GM21528 (cell line): Measurements from ENCODE around the gene CTU2.

Experiments used
- ATAC-seq: cut with Tn5 transposase; IDR thresholded peaks from one replicate; pipeline ENCODE4 v1.9.1; 2021; ENCODE audit warnings: mild to moderate bottlenecking, moderate library complexity; ENCODE audit not compliant: unreplicated experiment, low FRiP score

CTU2 gene

DNA sequence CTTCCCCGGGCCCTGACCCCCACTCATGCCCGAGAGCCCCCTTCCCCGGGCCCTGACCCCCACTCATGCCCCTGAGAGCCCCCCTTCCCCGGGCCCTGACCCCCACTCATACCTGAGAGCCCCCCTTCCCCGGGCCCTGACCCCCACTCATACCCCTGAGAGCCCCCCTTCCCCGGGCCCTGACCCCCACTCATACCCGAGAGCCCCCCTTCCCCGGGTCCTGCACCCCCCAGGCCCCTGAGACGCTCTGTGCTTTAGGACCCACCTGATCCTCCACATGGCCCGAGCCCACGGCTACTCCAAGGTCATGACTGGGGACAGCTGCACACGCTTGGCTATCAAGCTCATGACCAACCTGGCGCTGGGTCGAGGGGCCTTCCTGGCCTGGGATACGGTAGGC, 6.8 kb downstream of the CTU2 start:
- no peak for ATAC-seq

DNA sequence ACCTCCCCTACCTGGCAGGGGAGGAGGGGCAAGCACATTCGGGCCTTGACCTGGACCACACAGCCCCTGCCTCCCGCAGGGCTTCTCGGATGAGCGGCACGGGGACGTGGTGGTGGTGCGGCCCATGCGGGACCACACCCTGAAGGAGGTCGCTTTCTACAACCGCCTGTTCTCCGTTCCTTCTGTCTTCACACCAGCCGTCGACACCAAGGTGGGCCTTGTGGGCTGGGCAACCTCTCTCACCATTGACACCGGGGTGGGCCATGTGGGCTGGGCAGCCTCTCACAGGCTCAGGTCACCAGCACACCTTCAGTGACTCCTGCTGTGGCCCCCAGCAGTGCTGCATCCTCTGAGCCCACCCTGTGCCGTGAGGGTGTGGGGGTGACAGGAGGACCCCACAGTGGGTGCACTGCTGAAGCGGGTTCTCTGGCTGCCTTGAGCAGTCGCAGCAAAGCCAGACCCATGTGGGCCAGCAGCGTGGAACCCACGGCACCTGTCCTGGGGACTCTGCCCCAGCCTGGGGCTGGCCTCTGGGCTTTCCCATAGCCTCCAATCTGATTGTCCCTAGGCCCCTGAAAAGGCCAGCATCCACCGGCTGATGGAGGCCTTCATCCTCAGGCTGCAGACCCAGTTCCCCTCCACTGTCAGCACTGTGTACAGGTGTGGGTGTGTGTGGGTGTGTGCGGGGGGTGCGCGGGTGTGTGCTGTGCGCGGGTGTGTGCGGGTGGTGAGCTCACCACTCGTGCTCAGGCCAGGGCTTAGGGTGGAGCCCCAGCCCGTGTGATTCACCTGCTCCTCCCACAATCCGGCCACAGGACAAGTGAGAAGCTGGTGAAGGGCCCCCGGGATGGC, 7.5 kb downstream of the CTU2 start:
- ATAC-seq: no peak

DNA sequence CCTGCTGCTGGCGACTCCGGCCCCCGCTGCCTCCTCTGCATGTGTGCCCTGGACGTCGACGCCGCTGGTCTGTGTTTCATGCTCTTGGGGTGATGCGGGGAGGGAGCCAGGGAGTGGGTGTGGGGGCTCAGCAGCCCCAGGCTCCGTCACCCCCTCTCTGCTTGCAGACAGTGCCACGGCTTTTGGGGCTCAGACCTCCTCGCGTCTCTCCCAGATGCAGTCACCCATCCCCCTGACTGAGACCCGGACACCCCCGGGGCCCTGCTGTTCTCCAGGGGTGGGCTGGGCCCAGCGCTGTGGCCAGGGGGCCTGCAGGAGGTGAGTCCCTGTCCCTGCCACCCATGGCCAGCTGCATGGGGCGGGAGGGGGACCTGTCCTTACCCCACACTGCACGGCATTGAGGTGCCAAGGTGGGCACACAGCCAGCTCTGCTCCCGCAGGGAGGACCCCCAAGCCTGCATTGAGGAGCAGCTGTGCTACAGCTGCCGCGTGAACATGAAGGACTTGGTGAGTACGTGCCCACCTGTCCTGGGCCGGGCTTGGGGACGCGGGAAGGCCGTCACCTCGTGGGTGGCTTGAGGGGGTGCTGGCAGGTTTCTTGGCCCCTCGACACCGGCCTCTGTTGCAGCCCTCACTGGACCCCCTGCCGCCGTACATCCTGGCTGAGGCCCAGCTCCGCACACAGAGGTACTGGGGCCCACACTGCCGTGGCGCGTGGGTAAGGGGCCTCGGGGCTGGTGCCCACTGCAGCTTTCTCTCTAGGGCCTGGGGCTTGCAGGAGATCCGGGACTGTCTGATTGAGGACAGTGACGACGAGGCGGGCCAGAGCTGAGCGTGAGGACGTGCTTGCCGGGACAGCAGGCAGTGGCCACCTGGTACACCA, 8.4 kb downstream of the CTU2 start:
- no peak for ATAC-seq

DNA sequence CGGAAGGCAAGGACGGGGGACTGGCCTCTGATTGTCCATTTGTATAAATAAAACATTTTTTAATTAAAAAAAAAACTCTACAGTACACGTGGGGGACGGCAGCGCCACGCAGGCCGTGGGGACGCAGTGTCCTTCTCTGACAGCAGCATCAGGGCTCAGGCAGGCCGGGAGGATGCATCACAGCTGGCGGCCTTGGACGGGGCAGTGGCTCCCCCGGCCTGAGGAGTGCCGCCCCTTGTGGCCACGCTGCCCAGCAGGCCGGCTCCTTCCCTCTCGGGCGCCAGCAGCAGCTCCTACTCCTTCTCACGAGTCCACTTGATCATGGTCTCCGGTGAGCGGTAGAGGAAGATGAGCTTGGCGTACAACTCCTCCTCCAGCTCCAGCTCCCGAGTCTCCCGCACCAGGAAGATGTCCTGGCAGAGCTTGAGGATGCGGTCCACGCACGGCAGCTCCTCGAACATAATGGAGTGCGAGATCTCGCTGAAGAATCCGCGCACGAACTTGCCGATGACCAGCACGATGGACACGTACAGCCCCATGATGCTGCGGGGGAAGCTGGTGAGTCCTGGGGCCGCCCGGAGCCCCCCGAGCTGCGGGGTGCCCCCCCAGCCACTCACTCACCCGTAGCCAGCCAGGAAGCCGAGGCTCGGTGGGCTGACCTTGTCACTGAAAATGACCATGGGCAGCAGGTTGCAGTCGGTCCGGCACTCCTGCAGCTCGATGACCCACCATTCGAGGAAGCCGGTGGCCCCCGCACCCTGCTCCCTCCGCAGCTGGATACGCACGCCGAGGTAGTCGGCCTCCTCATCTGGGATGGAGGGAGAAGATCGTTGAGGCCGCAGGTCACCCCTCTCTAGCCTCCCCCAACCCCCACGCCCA, 9.2 kb downstream of the CTU2 start:
- no peak for ATAC-seq

DNA sequence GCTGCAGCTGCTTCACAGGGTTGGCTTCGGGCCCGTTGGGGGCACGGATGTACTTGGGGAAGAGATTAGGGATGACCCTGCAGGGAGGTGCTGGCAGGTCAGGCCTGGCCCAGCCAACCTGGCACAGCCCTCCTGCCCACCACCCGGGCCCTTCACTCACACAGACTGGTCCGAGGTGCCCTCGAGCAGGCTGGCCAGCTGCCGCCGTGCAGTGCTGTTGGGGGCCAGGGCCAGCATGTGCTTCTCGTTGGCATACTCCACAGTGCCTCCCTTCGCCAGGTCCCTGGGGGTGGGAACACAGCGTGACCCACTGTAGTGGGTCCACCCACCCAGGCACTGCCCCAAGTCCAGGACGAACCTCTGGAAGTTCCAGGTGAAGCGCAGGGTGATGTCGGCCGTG, 9.9 kb downstream of the CTU2 start:
- ATAC-seq: no peak

DNA sequence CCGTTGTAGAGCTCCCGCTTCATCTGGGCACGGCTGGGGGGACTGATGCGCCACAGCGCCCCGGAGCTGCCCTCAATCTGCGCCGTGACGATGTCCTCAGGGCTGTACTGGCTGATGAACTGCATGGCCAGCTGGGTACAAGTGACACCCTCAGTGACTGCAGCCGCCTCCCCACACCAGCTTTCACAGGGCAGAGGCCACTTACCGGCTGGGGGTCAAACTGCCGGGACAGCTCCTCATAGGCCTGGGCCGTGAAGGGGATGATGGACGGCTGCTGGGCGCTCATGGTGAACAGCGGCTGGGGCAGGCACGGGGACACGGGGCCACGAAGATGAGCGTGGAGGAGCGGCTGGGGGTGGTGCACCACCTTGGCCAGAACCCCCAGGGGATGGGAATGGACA, 10.3 kb downstream of the CTU2 start:
- no peak for ATAC-seq

DNA sequence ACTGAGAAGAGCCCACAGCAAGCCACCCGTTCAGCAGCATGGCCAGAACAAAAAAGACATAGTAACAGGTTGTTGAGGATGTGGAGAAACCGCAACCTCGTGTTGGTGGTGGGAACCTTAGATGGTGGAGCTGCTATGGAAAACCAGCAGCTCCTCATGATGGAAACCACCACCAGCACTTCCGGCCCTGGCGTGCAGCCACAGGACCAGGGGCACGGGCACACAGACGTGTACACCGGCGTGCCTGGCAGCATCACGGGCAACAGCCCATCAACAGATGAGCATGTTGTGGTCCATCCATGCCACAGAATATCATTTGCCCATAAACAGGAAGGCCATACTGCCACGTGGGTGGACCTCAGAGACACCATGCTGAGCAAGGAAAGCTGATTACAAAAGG, 11.9 kb downstream of the CTU2 start:
- no peak for ATAC-seq

DNA sequence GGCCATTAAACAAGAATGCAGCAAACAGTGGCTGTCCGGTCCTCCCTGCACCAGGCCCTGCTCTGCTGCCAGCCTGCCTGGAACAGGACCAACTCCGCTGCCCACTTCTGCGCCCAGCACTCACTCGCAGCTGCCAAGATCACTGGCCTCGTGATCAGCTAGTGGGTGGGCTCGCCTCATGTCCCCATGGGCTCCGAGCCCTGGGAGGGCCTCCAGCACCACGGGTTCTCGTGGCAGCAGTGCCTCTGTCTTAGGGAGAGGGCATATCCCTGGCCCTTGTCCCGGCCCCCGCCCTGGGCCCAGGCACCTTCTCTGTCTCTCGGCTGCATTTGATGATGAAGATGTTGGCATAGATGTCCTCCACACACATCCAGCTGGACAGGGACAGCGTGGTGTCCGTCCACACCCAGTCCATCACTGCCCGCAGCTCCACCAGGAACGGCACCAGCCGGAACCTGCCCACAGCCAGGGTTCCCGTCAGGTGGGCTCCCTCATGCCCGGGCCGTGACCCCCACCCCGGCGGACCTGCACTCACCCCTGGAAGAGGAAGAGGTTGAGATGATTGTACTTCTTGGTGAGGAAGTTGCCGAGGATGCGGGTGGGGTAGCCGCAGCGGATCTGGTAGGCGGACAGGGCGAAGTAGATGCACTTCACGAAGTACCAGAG, 13.1 kb downstream of the CTU2 start:
- no peak for ATAC-seq

DNA sequence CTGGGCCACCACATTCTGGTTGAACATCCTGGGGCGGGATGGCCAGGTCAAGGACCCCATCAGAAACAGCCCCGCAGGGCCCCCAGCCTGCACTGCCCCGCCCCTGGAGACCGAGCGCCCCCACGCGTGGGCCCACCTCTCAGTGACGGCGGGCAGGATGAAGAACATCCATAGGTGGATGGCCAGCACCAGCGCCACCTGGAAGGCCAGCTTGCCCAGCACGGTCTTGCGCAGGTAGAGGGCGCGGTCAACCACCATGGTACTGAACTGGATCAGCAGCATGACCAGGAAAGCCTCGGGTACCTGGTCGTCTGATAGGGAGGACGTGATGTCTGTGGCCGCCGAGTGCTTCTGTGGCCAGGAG, 13.6 kb downstream of the CTU2 start:
- ATAC-seq: no peak

DNA sequence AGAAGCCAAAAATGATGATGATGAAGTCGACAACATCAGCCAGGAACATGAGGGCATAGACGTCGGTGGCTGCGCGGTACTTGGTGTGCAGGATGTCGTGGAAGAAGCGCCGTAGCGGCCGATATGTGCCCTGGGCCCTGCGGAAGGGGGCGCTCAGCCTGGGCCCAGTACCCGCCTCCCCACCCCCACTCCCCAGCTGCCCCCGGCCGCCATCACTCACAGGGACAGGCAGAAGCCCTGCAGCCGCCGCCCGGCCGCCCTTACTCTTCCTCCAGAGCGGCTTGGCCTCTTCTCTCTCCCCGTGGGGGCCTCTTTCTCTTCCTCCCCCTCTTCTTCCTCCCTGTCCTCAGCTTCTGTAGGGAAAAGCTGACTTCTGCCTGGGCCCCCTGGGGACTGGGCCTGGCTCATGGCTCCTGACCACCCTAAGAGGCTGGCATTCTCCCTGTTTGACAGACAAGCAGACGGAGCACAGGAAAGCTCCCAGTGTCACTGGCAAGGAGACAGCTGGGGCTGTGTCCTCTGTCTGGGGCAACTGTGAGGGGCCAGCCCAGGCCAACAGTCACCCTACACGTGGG, 14.2 kb downstream of the CTU2 start:
- no peak for ATAC-seq

DNA sequence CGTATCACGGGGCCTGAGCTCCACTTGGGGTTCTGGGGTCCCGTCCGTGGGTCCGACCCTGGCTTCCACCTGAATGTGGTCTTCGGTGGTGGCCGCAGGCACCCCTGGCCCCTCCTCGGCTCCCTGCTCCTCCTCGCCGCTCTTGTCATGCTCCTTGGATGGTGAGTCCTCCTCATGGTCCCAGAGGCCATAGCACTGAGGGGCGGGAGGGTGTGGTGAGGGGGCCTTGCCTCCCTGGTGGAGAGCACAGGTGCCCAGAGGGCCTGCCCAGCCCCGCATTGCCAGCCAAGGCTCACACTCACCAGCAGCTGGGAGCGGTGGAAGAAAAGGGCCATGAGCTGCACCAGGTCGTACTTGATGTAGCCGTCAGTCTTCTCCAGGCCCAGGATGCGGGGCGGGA, 14.9 kb downstream of the CTU2 start:
- no peak for ATAC-seq

DNA sequence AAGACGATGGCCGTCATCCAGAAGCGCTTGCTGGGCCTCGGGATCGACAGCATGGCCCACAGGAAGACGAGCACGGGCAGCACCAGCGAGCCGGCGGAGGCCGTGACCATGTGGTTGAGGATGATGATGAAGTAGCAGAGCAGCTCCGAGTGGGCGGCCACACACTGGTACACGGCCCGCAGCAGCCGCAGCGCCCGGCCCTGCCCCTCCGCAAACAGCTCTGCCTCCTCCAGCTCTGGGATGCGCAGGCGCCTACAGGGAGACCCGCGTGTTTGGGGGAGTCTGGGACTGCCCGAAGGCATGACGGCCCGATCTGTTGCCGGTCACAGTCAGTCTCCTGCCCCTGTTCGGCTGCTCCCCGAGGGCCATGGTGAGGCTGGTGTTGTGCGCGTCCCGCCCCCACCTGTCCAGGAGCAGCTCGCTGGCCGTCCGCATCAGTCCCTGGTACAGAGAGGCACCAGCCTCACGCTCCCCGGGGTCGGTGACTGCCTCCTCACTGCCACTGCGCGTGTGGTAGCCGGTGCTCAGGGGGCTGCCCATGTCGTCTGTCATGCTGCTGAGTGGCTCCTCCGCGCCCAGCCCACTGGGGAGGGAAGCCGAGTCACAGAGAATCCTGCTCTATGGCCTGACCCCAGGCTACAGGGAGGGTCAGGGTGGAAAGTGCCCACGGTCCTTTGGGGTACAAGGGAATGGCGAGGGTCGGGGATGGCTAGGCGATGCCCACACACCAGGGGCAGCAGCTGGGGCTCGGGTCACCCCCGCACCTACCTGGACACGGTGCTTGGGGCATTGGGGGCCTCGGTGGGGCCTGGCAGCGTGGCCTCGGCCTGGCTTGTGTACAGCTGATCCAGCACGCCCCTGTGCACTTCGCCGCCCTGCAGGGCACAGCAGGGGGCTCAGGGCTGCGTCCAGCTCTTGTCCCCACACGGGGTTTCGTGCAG, 15.8 kb downstream of the CTU2 start:
- ATAC-seq: no peak

DNA sequence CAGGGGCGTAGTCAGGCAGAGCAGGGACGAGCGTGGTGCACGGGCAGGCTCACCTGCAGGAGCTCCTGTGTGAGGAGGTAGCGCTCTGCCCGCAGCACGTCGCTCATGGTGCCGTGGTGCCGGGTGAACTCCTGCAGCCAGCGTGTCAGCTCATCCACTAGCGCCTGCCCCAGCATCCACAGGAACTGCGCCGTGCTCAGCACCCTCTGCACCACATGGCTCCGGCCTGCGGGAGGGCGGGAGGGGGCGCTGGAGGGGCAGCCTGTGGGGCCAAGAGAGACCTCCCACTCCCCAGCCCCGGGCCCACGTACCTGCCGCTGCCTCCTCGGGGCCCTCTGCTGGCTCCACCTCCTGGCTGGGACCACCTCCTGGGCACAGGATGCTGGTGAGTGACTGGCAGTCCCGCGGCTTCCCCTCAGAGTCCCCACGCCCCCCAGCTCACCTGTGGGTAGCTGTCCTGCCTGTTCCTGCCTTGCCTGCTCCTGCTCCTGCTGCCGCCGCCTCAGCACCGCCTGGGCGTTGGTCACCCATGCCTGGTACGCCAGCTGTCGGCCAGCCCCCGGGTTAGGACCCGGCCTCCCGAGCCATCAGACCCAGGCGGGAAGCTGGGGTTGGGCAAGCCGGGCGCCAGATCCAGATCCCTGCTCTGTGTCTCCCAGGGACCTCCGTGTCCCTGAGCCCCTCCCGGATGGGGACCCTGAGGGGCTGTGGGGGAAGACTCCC, 16.6 kb downstream of the CTU2 start:
- ATAC-seq: no peak

DNA sequence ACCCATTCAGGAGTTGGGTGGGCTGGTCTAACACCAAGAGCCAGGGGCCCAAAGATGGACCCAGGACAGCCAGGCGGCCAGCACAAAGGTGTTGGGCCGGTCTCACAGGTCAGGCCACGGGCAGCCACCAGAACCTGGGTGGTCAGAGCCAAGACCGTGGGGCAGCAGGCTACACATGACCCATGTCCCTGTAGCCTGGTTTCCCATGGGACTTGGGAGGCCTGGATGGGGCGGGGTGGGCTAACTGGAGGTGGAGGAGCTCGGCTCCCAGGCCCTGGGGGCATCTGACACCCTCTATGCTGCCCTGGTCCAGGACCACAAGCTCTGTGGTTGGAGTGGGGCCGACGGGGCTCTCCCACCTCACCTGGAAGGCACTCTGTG, 17.2 kb downstream of the CTU2 start:
- ATAC-seq: no peak

DNA sequence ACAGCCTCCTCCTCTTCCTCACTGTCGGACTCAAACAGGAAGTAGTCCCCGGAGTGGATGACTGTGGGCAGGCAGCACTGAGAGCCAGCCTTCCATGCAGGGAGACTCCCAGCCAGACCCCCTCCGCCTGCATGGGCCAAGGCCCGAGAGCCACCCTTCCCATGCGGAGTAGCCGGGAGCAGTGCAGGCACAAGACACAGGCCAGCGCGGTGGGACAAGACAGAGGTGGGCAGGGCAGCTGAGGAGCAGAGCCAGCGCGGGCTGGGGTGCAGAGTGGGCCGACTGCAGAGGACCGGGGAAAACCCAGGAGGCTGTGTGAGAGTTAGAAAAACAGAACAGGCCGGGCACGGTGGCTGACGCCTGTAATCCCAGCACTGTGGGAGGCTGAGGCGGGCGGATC, 17.6 kb downstream of the CTU2 start:
- ATAC-seq: no peak

DNA sequence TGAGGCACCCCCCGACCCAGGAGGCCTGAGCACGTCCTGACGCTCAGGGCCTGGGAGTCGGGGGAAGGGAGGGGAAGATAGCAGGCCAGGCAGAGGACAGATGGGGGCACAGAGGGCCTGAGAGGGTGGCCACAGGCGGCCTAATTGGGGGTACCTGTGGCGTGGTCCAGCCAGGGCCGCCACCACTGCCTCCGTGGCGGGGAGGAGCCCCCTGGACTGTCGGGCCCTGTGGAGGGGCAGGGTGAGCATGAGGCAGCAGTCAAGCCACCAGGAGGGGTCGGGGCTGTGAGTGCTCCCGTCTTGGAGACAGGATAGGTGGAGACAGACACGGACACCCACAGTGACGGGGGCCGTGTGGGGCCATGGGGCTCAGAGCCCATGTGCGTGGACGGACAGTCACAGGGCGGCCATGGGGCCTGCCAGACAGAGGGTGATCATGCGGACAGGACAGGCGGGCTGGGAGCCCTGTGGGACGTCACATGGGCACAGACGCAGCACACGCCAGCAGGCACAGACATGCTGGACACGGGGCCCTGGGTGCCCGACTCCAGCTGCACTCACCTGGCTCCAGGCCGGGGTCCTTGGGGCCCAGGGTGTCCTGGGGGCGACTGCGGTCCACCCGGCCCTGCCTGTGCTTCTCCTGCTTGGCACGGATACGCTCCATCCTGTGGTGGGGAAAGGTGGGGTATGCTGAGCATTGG, 18.7 kb downstream of the CTU2 start:
- ATAC-seq: no peak

DNA sequence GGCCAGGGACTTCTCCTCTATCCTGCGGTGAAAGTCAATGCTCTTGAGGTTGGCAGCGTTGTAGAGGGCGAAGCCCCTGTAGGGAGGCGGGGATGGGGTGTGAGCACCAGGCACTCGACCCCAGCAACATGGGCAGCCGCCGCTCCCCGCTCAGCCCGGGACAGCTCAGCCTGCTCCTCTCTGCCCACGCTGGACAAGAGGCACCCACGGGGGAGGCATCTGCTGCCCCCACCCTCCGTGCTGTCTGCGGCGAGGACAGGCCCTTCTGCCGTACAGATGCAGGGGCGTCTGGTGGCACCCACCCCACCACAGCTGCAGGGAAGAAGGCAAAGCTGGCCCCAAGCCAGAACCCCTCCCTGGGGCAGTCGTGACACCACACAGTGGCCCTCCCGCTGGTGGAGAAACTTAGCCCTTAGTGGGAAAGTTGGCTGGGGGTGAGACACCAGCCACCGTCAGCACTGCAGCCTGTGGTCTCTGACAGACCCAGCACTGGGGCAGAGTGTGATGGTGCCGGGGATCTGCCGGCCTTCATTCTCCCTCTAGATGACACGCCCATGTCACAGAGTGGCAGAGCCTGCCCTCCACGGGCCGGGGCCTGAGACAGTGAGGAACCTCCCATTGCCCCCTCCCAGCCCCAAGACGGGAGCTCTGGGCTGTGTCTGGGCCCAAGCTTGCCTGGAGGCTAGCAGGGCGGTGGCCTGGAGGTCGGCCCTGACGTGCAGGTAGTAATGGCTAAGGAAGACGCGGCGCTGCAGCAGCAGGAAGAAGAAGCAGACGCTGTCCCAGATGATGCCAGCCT, 19.5 kb downstream of the CTU2 start:
- ATAC-seq: no peak
